Upper lobe of left lung (tissue), 4 donors: ENCODE measurements around the gene COMMD10.

Experiments used
- EP300 ChIP-seq, 4 donors: sonication (generic); formaldehyde crosslinking; IDR thresholded peaks; one replicate each; pipeline ENCODE4 v1.5.1; 2017; ENCODE audit warnings: antibody characterized with exemption in 4 of 4, control low read depth in 2 of 4
- POLR2A ChIP-seq, 4 donors: fragments of 450-650 bp; IDR thresholded peaks; one replicate each; pipeline ENCODE4 v1.5.1; 2016 to 2017; ENCODE audit warnings: antibody characterized with exemption in 4 of 4, mild to moderate bottlenecking in 2 of 4
- POLR2AphosphoS5 ChIP-seq, 2 donors: sonication (generic); formaldehyde crosslinking; IDR thresholded peaks; one replicate each; pipeline ENCODE4 v1.5.1; 2017; ENCODE audit warnings: antibody characterized with exemption in 2 of 2
- TF ChIP-seq, protein P1 (sequence below), 6 experiments: fragments of 450-650 bp in 4 of 6; fragments of 200-600 bp in 2 of 6; sonication (generic) in 2 of 6; IDR thresholded peaks; one replicate each; pipeline ENCODE4 v1.5.1; 2016 to 2019; ENCODE audit warnings: antibody characterized with exemption in 6 of 6

DNA sequence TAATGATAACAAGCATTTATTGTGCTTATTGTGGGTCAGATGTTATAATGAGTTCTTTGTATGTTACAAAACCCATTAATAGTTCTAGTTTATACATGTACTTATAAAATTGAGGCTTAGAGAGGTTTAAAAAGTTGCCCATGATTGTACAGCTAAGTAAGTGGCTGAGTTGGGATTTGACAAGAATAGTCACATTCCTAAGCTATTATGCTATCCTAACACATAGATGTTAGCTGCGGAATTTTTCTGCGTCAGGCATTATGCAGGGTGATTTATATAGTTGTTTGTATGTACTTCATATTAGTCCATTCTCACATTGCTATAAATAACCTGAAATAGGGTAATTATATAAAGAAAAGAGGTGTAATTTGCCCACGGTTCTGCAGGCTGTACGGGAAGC is 12.5 kb downstream of the COMMD10 start:
- TF ChIP-seq, protein P1, sequence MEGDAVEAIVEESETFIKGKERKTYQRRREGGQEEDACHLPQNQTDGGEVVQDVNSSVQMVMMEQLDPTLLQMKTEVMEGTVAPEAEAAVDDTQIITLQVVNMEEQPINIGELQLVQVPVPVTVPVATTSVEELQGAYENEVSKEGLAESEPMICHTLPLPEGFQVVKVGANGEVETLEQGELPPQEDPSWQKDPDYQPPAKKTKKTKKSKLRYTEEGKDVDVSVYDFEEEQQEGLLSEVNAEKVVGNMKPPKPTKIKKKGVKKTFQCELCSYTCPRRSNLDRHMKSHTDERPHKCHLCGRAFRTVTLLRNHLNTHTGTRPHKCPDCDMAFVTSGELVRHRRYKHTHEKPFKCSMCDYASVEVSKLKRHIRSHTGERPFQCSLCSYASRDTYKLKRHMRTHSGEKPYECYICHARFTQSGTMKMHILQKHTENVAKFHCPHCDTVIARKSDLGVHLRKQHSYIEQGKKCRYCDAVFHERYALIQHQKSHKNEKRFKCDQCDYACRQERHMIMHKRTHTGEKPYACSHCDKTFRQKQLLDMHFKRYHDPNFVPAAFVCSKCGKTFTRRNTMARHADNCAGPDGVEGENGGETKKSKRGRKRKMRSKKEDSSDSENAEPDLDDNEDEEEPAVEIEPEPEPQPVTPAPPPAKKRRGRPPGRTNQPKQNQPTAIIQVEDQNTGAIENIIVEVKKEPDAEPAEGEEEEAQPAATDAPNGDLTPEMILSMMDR (IDR thresholded peaks at IDR 0.05): no peak
- TF ChIP-seq POLR2A (IDR thresholded peaks at IDR 0.05) (no peak), POLR2AphosphoS5 (IDR thresholded peaks at IDR 0.05) (no peak), EP300 (IDR thresholded peaks at IDR 0.05) (no peak)
